HepG2 (cell line): ENCODE data around the gene TXNDC12. TPM values are rescaled to one million over a fixed set of nuclear protein-coding genes. Genes with fewer than 3 reads are reported as not detected.

ENCODE experiments used
- CEBPG ChIP-seq: IDR thresholded peaks from 2 replicates; pipeline ENCODE4 v1.6.1; 2016
- CREB1 ChIP-seq, 2 experiments: fragments of 450-650 bp in 1 of 2; IDR thresholded peaks; 2 replicates each; pipeline ENCODE4 v1.6.1; 2016 to 2017; ENCODE audit warnings: control low read depth in 1 of 2, mild to moderate bottlenecking in 1 of 2, missing compliant biosample characterization in 1 of 2, missing genetic modification characterization in 1 of 2
- GFI1 ChIP-seq: sonication (generic); formaldehyde crosslinking; IDR thresholded peaks from 2 replicates; pipeline ENCODE4 v1.5.0; 2020; ENCODE audit warnings: missing genetic modification reagents, mild to moderate bottlenecking, borderline replicate concordance
- HMG20B ChIP-seq: conservative IDR thresholded peaks from 2 replicates; pipeline ENCODE4 v1.6.1; 2016; ENCODE audit warnings: missing genetic modification reagents, missing compliant biosample characterization
- HOXD1 ChIP-seq: sonication (generic); formaldehyde crosslinking; IDR thresholded peaks from 2 replicates; pipeline ENCODE4 v1.5.0; 2020; ENCODE audit warnings: missing genetic modification reagents
- KDM5B ChIP-seq: sonication (generic); formaldehyde crosslinking; IDR thresholded peaks from 2 replicates; pipeline ENCODE4 v1.4.0; 2020; ENCODE audit warnings: missing genetic modification reagents, mild to moderate bottlenecking, borderline replicate concordance
- NFKBIZ ChIP-seq: IDR thresholded peaks from 2 replicates; pipeline ENCODE4 v1.6.1; 2018; ENCODE audit warnings: missing genetic modification reagents, missing compliant biosample characterization
- NR2C2 ChIP-seq: sonication (generic); formaldehyde crosslinking; IDR thresholded peaks from 2 replicates; pipeline ENCODE4 v1.4.0; 2020; ENCODE audit warnings: missing genetic modification reagents, mild to moderate bottlenecking, moderate library complexity, borderline replicate concordance
- PPARG ChIP-seq: conservative IDR thresholded peaks from 2 replicates; pipeline ENCODE4 v1.6.1; 2016; ENCODE audit warnings: missing biosample characterization, missing genetic modification reagents
- RFX3 ChIP-seq: IDR thresholded peaks from 2 replicates; pipeline ENCODE4 v1.6.1; 2016; ENCODE audit warnings: missing biosample characterization, missing genetic modification reagents
- SMC3 ChIP-seq: IDR thresholded peaks from 2 replicates; pipeline ENCODE4 v1.6.1; 2011; ENCODE audit warnings: low read length, improper control_type of control experiment
- U2AF2 ChIP-seq: fragments of 200-400 bp; formaldehyde crosslinking; IDR thresholded peaks from 2 replicates; pipeline ENCODE4 v1.6.1; 2017; ENCODE audit warnings: low read depth, mild to moderate bottlenecking, low read length
- ZMYM4 ChIP-seq: sonication (generic); formaldehyde crosslinking; IDR thresholded peaks from 2 replicates; pipeline ENCODE4 v1.8.1; 2023; ENCODE audit warnings: mild to moderate bottlenecking, missing genetic modification reagents
- ZNF317 ChIP-seq: sonication (generic); formaldehyde crosslinking; IDR thresholded peaks from 2 replicates; pipeline ENCODE4 v1.5.0; 2020; ENCODE audit warnings: mild to moderate bottlenecking, missing genetic modification reagents
- ZNF331 ChIP-seq: sonication (generic); formaldehyde crosslinking; IDR thresholded peaks from 2 replicates; pipeline ENCODE4 v1.4.0; 2020; ENCODE audit warnings: missing genetic modification reagents
- ZNF598 ChIP-seq: sonication (generic); formaldehyde crosslinking; IDR thresholded peaks from 2 replicates; pipeline ENCODE4 v1.5.1; 2020; ENCODE audit warnings: mild to moderate bottlenecking, missing genetic modification reagents, borderline replicate concordance
- ZSCAN29 ChIP-seq: sonication (generic); formaldehyde crosslinking; conservative IDR thresholded peaks from 2 replicates; pipeline ENCODE4 v1.4.0; 2020; ENCODE audit warnings: mild to moderate bottlenecking, missing genetic modification reagents
- polyA plus RNA-seq, 8 experiments: library from polyadenylated mRNA; depleted of rRNA in 3 of 8; stranded (reverse) in 7 of 8; unstranded in 1 of 8; fragments of >200 nt; fragmentation: Illumina TruSeq in 4 of 8; extraction: Trizol in 4 of 8; gene quantifications; 2 replicates each; pipeline versions ENCODE4 v1.2.1 to v1.2.3, GENCODE V29; 2011 to 2016; ENCODE audit warnings: low read depth in 4 of 8, missing spikeins in 1 of 8, mixed read lengths in 1 of 8; ENCODE audit not compliant: insufficient read depth in 1 of 8
- total RNA-seq, 5 experiments: library from RNA; depleted of rRNA; stranded (reverse); fragments of >200 nt; fragmentation: Illumina TruSeq; extraction: Trizol; gene quantifications; 2 replicates each; pipeline ENCODE4 v1.2.3, GENCODE V29; 2016; ENCODE audit warnings: low read depth in 1 of 5
- TF ChIP-seq, protein P1 (sequence below): sonication (generic); formaldehyde crosslinking; IDR thresholded peaks from 2 replicates; pipeline ENCODE4 v1.4.0; 2020; ENCODE audit warnings: missing genetic modification reagents, borderline replicate concordance
- TF ChIP-seq, protein P2 (sequence below): sonication (generic); formaldehyde crosslinking; IDR thresholded peaks from 2 replicates; pipeline ENCODE4 v1.5.0; 2020; ENCODE audit warnings: missing genetic modification reagents
- TF ChIP-seq, protein P3 (sequence below): sonication (generic); formaldehyde crosslinking; IDR thresholded peaks from 2 replicates; pipeline ENCODE4 v1.4.0; 2020; ENCODE audit warnings: missing genetic modification reagents, mild to moderate bottlenecking, borderline replicate concordance
- TF ChIP-seq, protein P4 (sequence below): sonication (generic); formaldehyde crosslinking; IDR thresholded peaks from 2 replicates; pipeline ENCODE4 v1.4.0; 2020; ENCODE audit warnings: missing genetic modification reagents

TXNDC12 gene
- total and polyA plus RNA-seq, 2 of the 13 experiments (the other 11 are each of a cell fraction or from before 2014, with no cell fraction given): 65.6 to 67.2 TPM

DNA sequence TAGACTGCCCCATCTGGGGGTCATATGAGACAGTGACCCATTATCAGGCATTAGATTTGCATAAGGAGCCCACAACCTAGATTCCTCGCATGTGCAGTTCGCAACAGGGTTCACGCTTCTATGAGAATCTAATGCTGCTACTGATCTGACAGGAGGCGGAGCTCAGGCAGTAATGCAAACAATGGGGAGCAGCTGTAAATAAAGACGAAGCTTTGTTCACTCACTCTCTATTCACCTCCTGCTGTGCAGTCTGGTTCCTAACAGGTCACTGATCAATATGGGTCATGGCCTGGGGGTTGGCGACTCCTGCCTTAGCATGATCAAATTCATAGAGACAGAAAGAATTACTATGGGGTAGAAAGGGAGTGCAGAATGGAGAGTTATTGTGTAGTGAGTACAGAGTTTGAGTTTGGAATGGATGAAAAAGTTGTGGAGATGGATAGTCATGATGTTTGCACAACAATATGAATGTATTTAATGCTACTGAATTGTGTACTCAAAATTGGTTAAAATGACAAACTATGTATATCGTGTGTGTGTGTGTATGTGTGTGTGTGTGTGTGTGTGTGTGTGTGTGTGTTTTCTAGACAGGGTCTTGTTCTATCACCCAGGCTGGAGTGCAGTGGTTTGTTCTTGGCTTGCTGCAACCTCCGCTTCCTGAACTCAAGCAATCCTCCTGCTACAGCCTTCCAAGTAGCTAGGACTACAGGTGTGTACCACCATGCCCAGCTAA lies 43.3 kb upstream of the TXNDC12 start (continued):
- TF ChIP-seq, protein P1, sequence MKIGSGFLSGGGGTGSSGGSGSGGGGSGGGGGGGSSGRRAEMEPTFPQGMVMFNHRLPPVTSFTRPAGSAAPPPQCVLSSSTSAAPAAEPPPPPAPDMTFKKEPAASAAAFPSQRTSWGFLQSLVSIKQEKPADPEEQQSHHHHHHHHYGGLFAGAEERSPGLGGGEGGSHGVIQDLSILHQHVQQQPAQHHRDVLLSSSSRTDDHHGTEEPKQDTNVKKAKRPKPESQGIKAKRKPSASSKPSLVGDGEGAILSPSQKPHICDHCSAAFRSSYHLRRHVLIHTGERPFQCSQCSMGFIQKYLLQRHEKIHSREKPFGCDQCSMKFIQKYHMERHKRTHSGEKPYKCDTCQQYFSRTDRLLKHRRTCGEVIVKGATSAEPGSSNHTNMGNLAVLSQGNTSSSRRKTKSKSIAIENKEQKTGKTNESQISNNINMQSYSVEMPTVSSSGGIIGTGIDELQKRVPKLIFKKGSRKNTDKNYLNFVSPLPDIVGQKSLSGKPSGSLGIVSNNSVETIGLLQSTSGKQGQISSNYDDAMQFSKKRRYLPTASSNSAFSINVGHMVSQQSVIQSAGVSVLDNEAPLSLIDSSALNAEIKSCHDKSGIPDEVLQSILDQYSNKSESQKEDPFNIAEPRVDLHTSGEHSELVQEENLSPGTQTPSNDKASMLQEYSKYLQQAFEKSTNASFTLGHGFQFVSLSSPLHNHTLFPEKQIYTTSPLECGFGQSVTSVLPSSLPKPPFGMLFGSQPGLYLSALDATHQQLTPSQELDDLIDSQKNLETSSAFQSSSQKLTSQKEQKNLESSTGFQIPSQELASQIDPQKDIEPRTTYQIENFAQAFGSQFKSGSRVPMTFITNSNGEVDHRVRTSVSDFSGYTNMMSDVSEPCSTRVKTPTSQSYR (CRISPR knock-in tag): peak; percentile 72; the same call in 1 of the 2 replicates
- TF ChIP-seq HMG20B (CRISPR knock-in tag) (peak; percentile 82), GFI1 (CRISPR knock-in tag) (0 out of 2 replicates have a peak, but pooled peaks have one; percentile 52), NR2C2 (CRISPR knock-in tag) (peak; percentile 65; the same call in 1 of the 2 replicates), CREB1 (IDR thresholded peaks at IDR 0.05) (no peak), CREB1 (CRISPR knock-in tag; IDR thresholded peaks at IDR 0.05) (peak; percentile 66), ZNF317 (CRISPR knock-in tag) (no peak), PPARG (CRISPR knock-in tag) (peak; percentile 63; the same call in 1 of the 2 replicates), RFX3 (CRISPR knock-in tag) (no peak), NFKBIZ (peak; percentile 74), U2AF2 (no peak), HOXD1 (CRISPR knock-in tag) (no peak), SMC3 (0 out of 2 replicates have a peak, but pooled peaks have one; percentile 3), CEBPG (CRISPR knock-in tag) (peak; percentile 54; the same call in 1 of the 2 replicates), ZSCAN29 (CRISPR knock-in tag) (no peak), ZNF331 (peak; percentile 65; the same call in 1 of the 2 replicates), ZNF598 (CRISPR knock-in tag) (no peak), KDM5B (CRISPR knock-in tag) (no peak), ZMYM4 (CRISPR knock-in tag) (peak; percentile 58)
- TF ChIP-seq, protein P2, sequence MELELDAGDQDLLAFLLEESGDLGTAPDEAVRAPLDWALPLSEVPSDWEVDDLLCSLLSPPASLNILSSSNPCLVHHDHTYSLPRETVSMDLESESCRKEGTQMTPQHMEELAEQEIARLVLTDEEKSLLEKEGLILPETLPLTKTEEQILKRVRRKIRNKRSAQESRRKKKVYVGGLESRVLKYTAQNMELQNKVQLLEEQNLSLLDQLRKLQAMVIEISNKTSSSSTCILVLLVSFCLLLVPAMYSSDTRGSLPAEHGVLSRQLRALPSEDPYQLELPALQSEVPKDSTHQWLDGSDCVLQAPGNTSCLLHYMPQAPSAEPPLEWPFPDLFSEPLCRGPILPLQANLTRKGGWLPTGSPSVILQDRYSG (CRISPR knock-in tag): no peak
- TF ChIP-seq, protein P3, sequence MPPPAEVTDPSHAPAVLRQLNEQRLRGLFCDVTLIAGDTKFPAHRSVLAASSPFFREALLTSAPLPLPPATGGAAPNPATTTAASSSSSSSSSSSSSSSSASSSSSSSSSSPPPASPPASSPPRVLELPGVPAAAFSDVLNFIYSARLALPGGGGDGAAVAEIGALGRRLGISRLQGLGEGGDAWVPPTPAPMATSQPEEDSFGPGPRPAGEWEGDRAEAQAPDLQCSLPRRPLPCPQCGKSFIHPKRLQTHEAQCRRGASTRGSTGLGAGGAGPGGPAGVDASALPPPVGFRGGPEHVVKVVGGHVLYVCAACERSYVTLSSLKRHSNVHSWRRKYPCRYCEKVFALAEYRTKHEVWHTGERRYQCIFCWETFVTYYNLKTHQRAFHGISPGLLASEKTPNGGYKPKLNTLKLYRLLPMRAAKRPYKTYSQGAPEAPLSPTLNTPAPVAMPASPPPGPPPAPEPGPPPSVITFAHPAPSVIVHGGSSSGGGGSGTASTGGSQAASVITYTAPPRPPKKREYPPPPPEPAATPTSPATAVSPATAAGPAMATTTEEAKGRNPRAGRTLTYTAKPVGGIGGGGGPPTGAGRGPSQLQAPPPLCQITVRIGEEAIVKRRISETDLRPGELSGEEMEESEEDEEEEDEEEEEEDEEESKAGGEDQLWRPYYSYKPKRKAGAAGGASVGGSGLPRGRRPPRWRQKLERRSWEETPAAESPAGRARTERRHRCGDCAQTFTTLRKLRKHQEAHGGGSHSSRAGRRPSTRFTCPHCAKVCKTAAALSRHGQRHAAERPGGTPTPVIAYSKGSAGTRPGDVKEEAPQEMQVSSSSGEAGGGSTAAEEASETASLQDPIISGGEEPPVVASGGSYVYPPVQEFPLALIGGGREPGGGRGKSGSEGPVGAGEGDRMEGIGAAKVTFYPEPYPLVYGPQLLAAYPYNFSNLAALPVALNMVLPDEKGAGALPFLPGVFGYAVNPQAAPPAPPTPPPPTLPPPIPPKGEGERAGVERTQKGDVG: no peak
- TF ChIP-seq, protein P4, sequence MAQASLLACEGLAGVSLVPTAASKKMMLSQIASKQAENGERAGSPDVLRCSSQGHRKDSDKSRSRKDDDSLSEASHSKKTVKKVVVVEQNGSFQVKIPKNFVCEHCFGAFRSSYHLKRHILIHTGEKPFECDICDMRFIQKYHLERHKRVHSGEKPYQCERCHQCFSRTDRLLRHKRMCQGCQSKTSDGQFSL (CRISPR knock-in tag): no peak
